KBM-7 (cell line): Measurements from ENCODE around the gene PDIA6.
"Not testable (repeated sequence)": the region's sequence is repeated elsewhere in the genome, so short reads cannot be mapped to it uniquely, and the experiment has no call there.

Experiments used
- DNase-seq: peaks from one replicate; pipeline ENCODE4 v3.0.0-alpha.2; 2015
- in situ Hi-C: fragments of 300-500 bp; cut with MboI; formaldehyde crosslinking; loops from 2 replicates; pipeline ENCODE4 v1.14.3; 2020; ENCODE audit warnings: low sequenced_read_pairs, low pct_unique_long_range_greater_than_20kb, mixed read lengths

PDIA6 gene

DNA sequence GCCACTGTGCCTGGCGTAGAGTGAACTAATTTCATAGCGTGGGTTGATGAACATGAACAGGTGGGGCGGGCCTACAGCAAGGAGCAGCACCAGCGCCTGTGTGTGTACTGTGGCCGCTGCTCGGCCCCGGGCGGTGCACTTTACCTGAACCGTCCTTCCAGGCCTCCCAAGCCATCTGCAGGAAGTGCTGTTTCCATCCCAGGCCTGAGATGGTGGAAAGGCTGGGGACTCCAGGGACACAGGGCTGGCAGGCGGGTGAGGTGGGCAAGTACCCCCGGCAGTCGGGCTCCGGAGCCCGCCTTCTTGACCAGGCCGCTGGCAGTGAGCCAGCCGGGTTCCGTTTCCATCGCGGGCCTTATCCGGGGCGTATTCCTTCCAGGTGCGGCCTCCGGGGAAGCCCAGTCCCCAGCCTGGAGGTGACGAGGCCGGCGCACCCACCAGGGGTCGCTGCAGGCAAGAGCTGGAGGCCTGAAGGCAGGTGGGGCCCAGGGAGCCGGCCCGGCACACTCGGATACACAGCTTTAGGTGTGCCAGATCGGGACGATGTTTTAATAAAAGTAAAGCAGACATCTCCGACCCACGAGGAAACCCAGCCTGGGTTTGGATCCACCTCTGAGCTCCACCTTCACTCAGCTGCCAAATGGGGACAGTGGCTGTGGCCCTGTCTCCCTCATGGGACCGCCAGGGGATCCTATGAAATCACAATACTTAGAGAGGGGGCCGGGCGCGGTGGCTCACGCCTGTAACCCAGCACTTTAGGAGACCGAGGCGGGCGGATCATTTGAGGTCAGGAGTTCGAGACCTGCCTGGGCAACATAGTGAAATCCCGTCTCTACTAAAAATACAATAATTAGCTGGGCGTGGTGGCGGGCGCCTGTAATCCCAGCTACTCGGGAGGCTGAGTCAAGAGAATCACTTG is 22.7 kb upstream of the PDIA6 start:
- DNase-seq: peak; percentile 70
- in situ Hi-C loops: loop anchor here (10.0 to 25.0 kb wide), 2 partner anchors 289 to 752 kb away; no protein-coding TSS in a partner anchor

DNA sequence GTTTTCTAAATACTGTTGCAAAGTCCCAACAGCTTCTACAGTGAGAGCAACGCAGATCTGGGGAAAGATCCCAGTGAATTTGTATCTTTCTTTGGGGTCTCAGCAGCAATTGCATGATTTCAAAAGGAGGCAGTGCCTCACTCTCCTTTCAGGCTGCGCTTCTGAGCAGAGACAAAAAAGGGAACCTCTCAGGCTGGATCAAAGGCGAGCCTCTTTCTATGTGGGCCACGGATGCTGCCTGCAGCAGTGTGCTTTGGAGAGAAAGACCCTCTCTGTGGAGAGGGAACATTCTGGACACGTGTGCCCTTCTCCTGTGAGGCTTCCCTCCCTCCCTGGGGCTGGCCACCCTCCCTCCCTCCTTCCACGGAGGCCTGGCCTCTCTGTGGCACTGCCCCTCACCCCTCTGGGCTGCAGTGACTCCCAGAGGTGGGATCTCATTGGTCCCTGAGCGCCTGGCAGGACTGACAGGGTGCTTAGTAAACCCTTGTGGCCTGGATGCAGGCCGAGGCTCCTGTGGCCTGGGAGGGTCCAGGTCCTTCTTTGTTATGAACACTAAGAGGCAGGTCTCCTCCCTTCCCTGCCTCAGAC is 21.6 kb upstream of the PDIA6 start:
- in situ Hi-C loops: loop anchor here (10.0 to 25.0 kb wide), 2 partner anchors 291 to 753 kb away; no protein-coding TSS in a partner anchor
- no peak for DNase-seq

GRCh38 chr2:10833021-10833420 is 20.4 kb upstream of the PDIA6 start:
- in situ Hi-C loops: loop anchor here (10.0 to 25.0 kb wide), 2 partner anchors 292 to 754 kb away; no protein-coding TSS in a partner anchor
- DNase-seq: no peak

GRCh38 chr2:10832203-10832936 is 19.8 kb upstream of the PDIA6 start:
- in situ Hi-C loops: loop anchor here (10.0 to 25.0 kb wide), 2 partner anchors 292 to 755 kb away; no protein-coding TSS in a partner anchor

GRCh38 chr2:10831400-10831985 is 18.9 kb upstream of the PDIA6 start:
- in situ Hi-C loops: loop anchor here (10.0 to 25.0 kb wide), 2 partner anchors 293 to 756 kb away; no protein-coding TSS in a partner anchor
- DNase-seq: no peak

More at GRCh38 chr2:10832203-10832936, 19.8 kb upstream of the PDIA6 start:
- peak; percentile 85 for DNase-seq

DNA sequence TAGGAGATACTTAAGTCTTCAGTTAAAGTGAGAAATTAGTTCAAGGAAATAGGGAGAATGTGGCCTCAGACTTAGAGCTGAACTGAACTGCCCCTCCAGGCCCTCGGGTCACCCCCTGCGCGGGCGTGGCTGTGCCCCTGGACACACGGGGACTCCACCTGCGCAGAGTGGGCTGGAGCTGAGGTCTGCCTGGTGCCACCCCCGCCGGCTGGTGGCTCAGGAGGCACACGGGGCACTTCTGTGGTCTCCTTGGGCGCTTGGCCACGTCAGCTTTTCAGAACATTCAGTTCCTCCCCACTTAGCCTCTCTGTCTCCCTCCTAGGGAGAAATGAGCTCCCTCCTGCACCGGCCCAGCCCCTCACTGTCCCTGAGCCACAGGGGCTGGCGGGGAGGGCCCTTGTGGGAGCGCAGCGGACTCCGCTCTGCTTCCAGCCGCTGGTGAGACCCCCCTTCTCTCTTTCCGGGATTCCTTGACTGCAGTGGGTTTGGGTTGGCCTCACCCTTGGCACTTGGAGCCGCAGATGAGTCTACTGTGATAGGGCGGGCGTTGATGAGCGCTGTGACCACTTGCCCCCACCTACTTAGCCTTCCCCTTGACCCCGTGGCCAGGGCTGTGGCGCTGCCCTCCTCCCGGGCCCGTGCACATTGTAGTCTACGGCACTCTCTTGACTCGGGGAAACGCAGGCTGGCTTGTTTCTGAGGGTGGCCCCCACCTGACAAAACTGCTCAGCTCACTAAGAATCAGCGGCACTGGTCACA is 18.2 kb upstream of the PDIA6 start:
- in situ Hi-C loops: loop anchor here (10.0 to 25.0 kb wide), 2 partner anchors 294 to 756 kb away; no protein-coding TSS in a partner anchor

DNA sequence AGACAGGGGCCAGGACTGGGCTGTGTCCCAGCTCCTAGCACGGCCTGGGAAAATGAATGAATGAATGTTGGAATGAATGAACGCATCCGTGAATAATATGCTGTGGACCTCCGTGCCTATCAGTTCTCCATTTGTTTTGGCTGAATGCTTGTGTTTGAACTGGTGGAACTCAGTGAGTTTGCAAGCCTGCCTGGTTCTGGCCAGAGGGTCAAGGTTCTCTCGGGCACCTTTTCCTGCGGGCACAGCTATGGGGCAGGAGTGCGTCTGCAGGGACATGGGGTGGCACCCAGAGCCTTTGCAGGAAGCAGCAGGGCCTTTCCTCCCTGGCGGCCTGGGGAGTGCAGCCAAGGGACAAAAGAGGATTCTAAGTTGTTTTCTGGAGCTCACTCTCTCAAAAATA is 17.6 kb upstream of the PDIA6 start:
- no peak for DNase-seq
- in situ Hi-C loops: loop anchor here (10.0 to 25.0 kb wide), 2 partner anchors 295 to 757 kb away; no protein-coding TSS in a partner anchor

More for the DNA sequence above, 18.2 kb upstream of the PDIA6 start:
- no peak for DNase-seq

DNA sequence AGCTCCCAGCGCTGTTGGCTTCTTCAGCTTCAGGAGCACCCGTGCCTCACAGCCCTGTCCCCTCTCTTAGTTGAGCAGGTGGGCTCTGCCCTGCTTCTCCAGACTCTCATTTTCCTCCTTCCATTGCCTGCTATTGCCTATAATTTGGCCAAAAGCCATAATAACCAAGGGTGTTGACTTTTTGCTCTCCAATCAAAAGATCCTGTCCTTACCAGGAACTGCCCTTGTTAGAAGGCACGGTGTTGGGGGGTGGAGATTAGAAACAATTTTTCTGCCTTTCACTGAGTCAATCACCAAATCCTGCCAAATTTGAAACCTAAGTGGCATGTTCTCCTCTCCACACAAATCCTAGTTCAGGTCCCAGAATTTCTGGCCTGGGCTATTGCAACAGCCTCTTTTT is 16.7 kb upstream of the PDIA6 start:
- in situ Hi-C loops: loop anchor here (25.0 kb wide), 1 partner anchor 758 kb away; no protein-coding TSS in a partner anchor

GRCh38 chr2:10828346-10828745 is 15.8 kb upstream of the PDIA6 start:
- DNase-seq: no peak
- in situ Hi-C loops: loop anchor here (25.0 kb wide), 1 partner anchor 759 kb away; no protein-coding TSS in a partner anchor

More for the DNA sequence above, 16.7 kb upstream of the PDIA6 start:
- no peak for DNase-seq

DNA sequence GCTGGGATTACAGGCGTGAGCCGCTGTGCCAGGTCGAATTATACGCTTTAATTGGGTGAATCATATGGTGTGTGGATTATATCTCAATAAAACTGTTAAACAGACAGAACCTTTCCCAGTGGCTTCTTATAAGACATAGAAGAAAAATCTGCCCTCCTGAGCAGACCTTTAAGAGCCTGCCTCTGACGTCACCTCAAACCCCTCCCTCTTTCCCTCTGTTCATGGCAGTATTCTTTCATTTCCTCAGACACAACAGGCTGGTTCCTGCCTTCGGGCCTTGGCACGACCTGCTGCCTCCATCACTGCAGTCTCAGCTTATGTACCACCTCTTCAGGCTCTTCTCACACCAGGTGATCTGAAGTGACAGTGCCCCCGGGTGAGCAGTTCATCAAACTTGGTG is 14.0 kb upstream of the PDIA6 start:
- in situ Hi-C loops: loop anchor here (25.0 kb wide), 1 partner anchor 761 kb away; no protein-coding TSS in a partner anchor

DNA sequence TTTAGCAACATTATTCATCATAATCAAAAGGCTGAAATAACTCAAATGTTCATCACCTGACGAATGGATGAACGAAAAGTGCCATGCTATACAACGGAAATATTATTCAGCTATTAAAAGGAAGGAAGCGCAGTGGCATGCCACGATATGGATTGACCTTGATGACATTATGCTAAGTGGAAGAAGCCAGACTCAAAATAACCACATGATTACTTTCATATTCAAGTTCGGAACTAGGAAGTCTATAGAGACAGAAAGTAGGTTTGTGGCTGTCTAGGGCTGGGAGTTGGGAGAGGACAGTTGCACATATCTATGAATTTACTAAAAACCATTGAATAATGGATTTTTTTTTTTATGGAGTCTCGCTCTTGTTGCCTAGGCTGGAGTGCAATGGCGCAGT is 13.4 kb upstream of the PDIA6 start:
- in situ Hi-C loops: loop anchor here (25.0 kb wide), 1 partner anchor 761 kb away; no protein-coding TSS in a partner anchor
- DNase-seq: no peak

More for the DNA sequence above, 14.0 kb upstream of the PDIA6 start:
- no peak for DNase-seq

DNA sequence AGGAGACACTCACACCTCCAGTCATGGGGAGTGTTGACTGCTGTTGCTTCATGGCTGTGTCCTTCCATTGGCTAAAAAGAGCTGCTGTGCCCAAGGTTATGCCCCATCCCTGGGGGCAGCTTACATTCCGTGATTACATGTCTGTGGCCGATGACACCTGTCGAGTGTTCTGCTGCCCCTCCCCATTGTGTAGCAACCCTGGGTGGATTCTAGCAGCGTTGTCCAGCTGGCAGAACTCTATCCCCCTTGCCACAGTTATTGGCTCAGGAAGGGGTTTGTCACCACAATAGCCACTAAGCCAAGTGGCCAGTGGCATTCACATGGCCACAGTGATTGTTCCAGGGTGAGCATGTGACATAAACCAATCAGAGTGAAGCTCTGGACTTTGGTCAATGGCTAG is 11.6 kb upstream of the PDIA6 start:
- DNase-seq: no peak
- in situ Hi-C loops: no loop called here

GRCh38 chr2:10820978-10821695 is 8.6 kb upstream of the PDIA6 start:
- no peak for DNase-seq
- in situ Hi-C loops: no loop called here

DNA sequence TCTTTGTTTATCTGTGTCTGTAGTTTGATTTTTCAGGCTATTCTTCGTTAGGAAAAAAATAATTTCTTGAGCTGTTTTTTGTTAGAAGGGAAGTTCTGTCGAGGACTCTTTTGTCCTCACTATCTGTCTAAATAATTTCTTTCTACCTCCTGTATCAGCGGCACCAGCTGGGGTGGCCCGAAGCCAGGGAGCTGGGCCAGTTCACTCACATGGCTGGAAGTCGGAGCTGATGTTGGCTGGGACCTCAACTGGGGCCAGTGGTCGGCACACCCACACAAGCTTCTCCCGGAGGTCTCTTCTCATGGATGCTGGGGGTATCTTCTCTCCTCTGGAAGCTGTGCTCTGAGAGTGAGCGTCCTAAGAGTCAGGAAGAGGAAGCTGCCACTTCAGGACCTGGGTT is 8.0 kb upstream of the PDIA6 start:
- DNase-seq: no peak
- in situ Hi-C loops: no loop called here

- in situ Hi-C loops: no loop called here
- DNase-seq: no peak
Measured at GRCh38 chr2:10819714-10820314, 7.2 kb upstream of the PDIA6 start.

- DNase-seq: no peak
- in situ Hi-C loops: no loop called here
Measured at GRCh38 chr2:10818984-10819383, 6.4 kb upstream of the PDIA6 start.

GRCh38 chr2:10818305-10818704 is 5.7 kb upstream of the PDIA6 start:
- DNase-seq, in situ Hi-C loops: not testable (repeated sequence)
